HEK293 (cell line): ENCODE data around the gene TXNRD2.

ENCODE experiments used
- BCL11A ChIP-seq: fragments of 450-650 bp; formaldehyde crosslinking; IDR thresholded peaks from 2 replicates; pipeline ENCODE4 v1.5.1; 2016; ENCODE audit warnings: low read depth, missing biosample characterization, missing genetic modification characterization
- BCL11B ChIP-seq: fragments of 450-650 bp; formaldehyde crosslinking; IDR thresholded peaks from 2 replicates; pipeline ENCODE4 v1.5.1; 2016; ENCODE audit warnings: low read depth, missing biosample characterization, missing genetic modification characterization
- IKZF3 ChIP-seq: fragments of 450-650 bp; IDR thresholded peaks from 2 replicates; pipeline ENCODE4 v1.5.0; 2018; ENCODE audit warnings: missing biosample characterization, mild to moderate bottlenecking, missing genetic modification characterization, moderate library complexity
- OSR2 ChIP-seq: fragments of 450-650 bp; formaldehyde crosslinking; IDR thresholded peaks from 2 replicates; pipeline ENCODE4 v1.5.1; 2016; ENCODE audit warnings: missing biosample characterization, missing genetic modification characterization
- SP2 ChIP-seq: fragments of 450-650 bp; formaldehyde crosslinking; IDR thresholded peaks from 2 replicates; pipeline ENCODE4 v1.5.1; 2016; ENCODE audit warnings: missing biosample characterization, missing genetic modification characterization
- TRIM28 ChIP-seq: IDR thresholded peaks from 2 replicates; pipeline ENCODE4 v1.6.1; 2011; ENCODE audit warnings: low read length, control low read depth, borderline replicate concordance
- ZBTB10 ChIP-seq: fragments of 450-650 bp; formaldehyde crosslinking; IDR thresholded peaks from 2 replicates; pipeline ENCODE4 v1.5.1; 2016; ENCODE audit warnings: missing biosample characterization, missing genetic modification characterization
- ZFP41 ChIP-seq: fragments of 450-650 bp; formaldehyde crosslinking; IDR thresholded peaks from 2 replicates; pipeline ENCODE4 v1.5.1; 2016; ENCODE audit warnings: missing biosample characterization, missing genetic modification characterization, borderline replicate concordance
- ZNF214 ChIP-seq: fragments of 450-650 bp; formaldehyde crosslinking; IDR thresholded peaks from 2 replicates; pipeline ENCODE4 v1.5.1; 2017; ENCODE audit warnings: missing biosample characterization, mild to moderate bottlenecking, missing genetic modification characterization, borderline replicate concordance
- ZNF423 ChIP-seq: fragments of 450-650 bp; formaldehyde crosslinking; IDR thresholded peaks from 2 replicates; pipeline ENCODE4 v1.5.1; 2016; ENCODE audit warnings: missing biosample characterization, missing genetic modification characterization
- ZNF48 ChIP-seq: fragments of 450-650 bp; formaldehyde crosslinking; IDR thresholded peaks from 2 replicates; pipeline ENCODE4 v1.5.1; 2016; ENCODE audit warnings: missing biosample characterization, missing genetic modification characterization
- ZNF580 ChIP-seq: fragments of 450-650 bp; formaldehyde crosslinking; IDR thresholded peaks from 2 replicates; pipeline ENCODE4 v1.5.1; 2016; ENCODE audit warnings: missing biosample characterization, missing genetic modification characterization
- ZNF596 ChIP-seq: fragments of 450-650 bp; IDR thresholded peaks from 2 replicates; pipeline ENCODE4 v1.5.0; 2018; ENCODE audit warnings: missing biosample characterization, mild to moderate bottlenecking, missing genetic modification characterization, moderate library complexity
- ZNF626 ChIP-seq: fragments of 450-650 bp; sonication (Bioruptor Pico); formaldehyde crosslinking; IDR thresholded peaks from 2 replicates; pipeline ENCODE4 v1.5.1; 2018; ENCODE audit warnings: missing biosample characterization, missing genetic modification characterization, inconsistent platforms
- ZNF629 ChIP-seq: fragments of 450-650 bp; formaldehyde crosslinking; IDR thresholded peaks from 2 replicates; pipeline ENCODE4 v1.5.1; 2017; ENCODE audit warnings: missing biosample characterization, missing genetic modification characterization
- ZNF658 ChIP-seq: fragments of 450-650 bp; formaldehyde crosslinking; IDR thresholded peaks from 2 replicates; pipeline ENCODE4; 2016; ENCODE audit warnings: missing biosample characterization, missing genetic modification characterization
- ZNF664 ChIP-seq: fragments of 450-650 bp; formaldehyde crosslinking; IDR thresholded peaks from 2 replicates; pipeline ENCODE4 v1.5.1; 2016; ENCODE audit warnings: missing biosample characterization, missing genetic modification characterization
- ZNF692 ChIP-seq: fragments of 450-650 bp; formaldehyde crosslinking; IDR thresholded peaks from 2 replicates; pipeline ENCODE4 v1.5.1; 2016; ENCODE audit warnings: missing biosample characterization, missing genetic modification characterization
- ZNF704 ChIP-seq: fragments of 450-650 bp; formaldehyde crosslinking; IDR thresholded peaks from 2 replicates; pipeline ENCODE4 v1.5.1; 2016; ENCODE audit warnings: missing biosample characterization, missing genetic modification characterization
- ZNF777 ChIP-seq: fragments of 450-650 bp; formaldehyde crosslinking; IDR thresholded peaks from 2 replicates; pipeline ENCODE4 v1.5.1; 2017; ENCODE audit warnings: missing biosample characterization, missing genetic modification characterization, borderline replicate concordance
- ZXDB ChIP-seq: fragments of 450-650 bp; formaldehyde crosslinking; IDR thresholded peaks from 2 replicates; pipeline ENCODE4 v1.5.1; 2016; ENCODE audit warnings: missing biosample characterization, missing genetic modification characterization
- TF ChIP-seq, protein P1 (sequence below): fragments of 450-650 bp; IDR thresholded peaks from 2 replicates; pipeline ENCODE4 v1.5.1; 2018; ENCODE audit warnings: missing biosample characterization, missing genetic modification characterization
- TF ChIP-seq, protein P2 (sequence below): fragments of 450-650 bp; formaldehyde crosslinking; IDR thresholded peaks from 2 replicates; pipeline ENCODE4 v1.5.1; 2016; ENCODE audit warnings: missing biosample characterization, missing genetic modification characterization
- TF ChIP-seq, protein P3 (sequence below): fragments of 450-650 bp; formaldehyde crosslinking; IDR thresholded peaks from 2 replicates; pipeline ENCODE4 v1.5.1; 2016; ENCODE audit warnings: missing biosample characterization, missing genetic modification characterization, borderline replicate concordance
- TF ChIP-seq, protein P4 (sequence below): fragments of 450-650 bp; formaldehyde crosslinking; IDR thresholded peaks from 2 replicates; pipeline ENCODE4 v1.5.1; 2017; ENCODE audit warnings: missing biosample characterization, missing genetic modification characterization

The TXNRD2 gene

GRCh38 chr22:19875531-19876313 is 65.9 kb downstream of the TXNRD2 start (continued):
- TF ChIP-seq ZXDB (tag by site-specific recombination) = peak; percentile 51; the same call in 1 of the 2 replicates
- TF ChIP-seq IKZF3 (tag by site-specific recombination) = peak; percentile 45; the same call in 1 of the 2 replicates
- no peak for TF ChIP-seq ZFP41 (tag by site-specific recombination)
- no peak for TF ChIP-seq ZNF777 (tag by site-specific recombination)
- TF ChIP-seq ZBTB10 (tag by site-specific recombination) = no peak
- no peak for TF ChIP-seq ZNF580 (tag by site-specific recombination)
- TF ChIP-seq, protein P1, sequence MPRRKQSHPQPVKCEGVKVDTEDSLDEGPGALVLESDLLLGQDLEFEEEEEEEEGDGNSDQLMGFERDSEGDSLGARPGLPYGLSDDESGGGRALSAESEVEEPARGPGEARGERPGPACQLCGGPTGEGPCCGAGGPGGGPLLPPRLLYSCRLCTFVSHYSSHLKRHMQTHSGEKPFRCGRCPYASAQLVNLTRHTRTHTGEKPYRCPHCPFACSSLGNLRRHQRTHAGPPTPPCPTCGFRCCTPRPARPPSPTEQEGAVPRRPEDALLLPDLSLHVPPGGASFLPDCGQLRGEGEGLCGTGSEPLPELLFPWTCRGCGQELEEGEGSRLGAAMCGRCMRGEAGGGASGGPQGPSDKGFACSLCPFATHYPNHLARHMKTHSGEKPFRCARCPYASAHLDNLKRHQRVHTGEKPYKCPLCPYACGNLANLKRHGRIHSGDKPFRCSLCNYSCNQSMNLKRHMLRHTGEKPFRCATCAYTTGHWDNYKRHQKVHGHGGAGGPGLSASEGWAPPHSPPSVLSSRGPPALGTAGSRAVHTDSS (tag by site-specific recombination) = no peak
- TF ChIP-seq ZNF629 (tag by site-specific recombination) = peak; percentile 56
- peak; percentile 58; the same call in 1 of the 2 replicates for TF ChIP-seq OSR2 (tag by site-specific recombination)
- peak; percentile 91 for TF ChIP-seq ZNF423 (tag by site-specific recombination)
- TF ChIP-seq ZNF596 (tag by site-specific recombination) = no peak
- TF ChIP-seq TRIM28 = no peak
- TF ChIP-seq ZNF658 (tag by site-specific recombination) = no peak
- TF ChIP-seq ZNF48 (tag by site-specific recombination) = no peak
- TF ChIP-seq SP2 (tag by site-specific recombination) = no peak
- TF ChIP-seq, protein P2, sequence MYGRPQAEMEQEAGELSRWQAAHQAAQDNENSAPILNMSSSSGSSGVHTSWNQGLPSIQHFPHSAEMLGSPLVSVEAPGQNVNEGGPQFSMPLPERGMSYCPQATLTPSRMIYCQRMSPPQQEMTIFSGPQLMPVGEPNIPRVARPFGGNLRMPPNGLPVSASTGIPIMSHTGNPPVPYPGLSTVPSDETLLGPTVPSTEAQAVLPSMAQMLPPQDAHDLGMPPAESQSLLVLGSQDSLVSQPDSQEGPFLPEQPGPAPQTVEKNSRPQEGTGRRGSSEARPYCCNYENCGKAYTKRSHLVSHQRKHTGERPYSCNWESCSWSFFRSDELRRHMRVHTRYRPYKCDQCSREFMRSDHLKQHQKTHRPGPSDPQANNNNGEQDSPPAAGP (tag by site-specific recombination) = peak; percentile 92
- TF ChIP-seq ZNF626 (tag by site-specific recombination) = no peak
- 0 out of 2 replicates have a peak, but pooled peaks have one; percentile 15 for TF ChIP-seq BCL11B (tag by site-specific recombination)
- peak; percentile 82 for TF ChIP-seq BCL11A
- TF ChIP-seq ZNF692 = peak; percentile 71
- TF ChIP-seq, protein P3, sequence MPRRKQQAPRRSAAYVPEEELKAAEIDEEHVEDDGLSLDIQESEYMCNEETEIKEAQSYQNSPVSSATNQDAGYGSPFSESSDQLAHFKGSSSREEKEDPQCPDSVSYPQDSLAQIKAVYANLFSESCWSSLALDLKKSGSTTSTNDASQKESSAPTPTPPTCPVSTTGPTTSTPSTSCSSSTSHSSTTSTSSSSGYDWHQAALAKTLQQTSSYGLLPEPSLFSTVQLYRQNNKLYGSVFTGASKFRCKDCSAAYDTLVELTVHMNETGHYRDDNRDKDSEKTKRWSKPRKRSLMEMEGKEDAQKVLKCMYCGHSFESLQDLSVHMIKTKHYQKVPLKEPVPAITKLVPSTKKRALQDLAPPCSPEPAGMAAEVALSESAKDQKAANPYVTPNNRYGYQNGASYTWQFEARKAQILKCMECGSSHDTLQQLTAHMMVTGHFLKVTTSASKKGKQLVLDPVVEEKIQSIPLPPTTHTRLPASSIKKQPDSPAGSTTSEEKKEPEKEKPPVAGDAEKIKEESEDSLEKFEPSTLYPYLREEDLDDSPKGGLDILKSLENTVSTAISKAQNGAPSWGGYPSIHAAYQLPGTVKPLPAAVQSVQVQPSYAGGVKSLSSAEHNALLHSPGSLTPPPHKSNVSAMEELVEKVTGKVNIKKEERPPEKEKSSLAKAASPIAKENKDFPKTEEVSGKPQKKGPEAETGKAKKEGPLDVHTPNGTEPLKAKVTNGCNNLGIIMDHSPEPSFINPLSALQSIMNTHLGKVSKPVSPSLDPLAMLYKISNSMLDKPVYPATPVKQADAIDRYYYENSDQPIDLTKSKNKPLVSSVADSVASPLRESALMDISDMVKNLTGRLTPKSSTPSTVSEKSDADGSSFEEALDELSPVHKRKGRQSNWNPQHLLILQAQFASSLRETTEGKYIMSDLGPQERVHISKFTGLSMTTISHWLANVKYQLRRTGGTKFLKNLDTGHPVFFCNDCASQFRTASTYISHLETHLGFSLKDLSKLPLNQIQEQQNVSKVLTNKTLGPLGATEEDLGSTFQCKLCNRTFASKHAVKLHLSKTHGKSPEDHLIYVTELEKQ = no peak
- TF ChIP-seq, protein P4, sequence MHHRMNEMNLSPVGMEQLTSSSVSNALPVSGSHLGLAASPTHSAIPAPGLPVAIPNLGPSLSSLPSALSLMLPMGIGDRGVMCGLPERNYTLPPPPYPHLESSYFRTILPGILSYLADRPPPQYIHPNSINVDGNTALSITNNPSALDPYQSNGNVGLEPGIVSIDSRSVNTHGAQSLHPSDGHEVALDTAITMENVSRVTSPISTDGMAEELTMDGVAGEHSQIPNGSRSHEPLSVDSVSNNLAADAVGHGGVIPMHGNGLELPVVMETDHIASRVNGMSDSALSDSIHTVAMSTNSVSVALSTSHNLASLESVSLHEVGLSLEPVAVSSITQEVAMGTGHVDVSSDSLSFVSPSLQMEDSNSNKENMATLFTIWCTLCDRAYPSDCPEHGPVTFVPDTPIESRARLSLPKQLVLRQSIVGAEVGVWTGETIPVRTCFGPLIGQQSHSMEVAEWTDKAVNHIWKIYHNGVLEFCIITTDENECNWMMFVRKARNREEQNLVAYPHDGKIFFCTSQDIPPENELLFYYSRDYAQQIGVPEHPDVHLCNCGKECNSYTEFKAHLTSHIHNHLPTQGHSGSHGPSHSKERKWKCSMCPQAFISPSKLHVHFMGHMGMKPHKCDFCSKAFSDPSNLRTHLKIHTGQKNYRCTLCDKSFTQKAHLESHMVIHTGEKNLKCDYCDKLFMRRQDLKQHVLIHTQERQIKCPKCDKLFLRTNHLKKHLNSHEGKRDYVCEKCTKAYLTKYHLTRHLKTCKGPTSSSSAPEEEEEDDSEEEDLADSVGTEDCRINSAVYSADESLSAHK (tag by site-specific recombination) = no peak
- no peak for TF ChIP-seq ZNF704 (tag by site-specific recombination)
- TF ChIP-seq ZNF664 = no peak
- no peak for TF ChIP-seq ZNF214 (tag by site-specific recombination)
